Measurements from ENCODE around the gene PAGR1. TPM values are rescaled to one million over a fixed set of nuclear protein-coding genes. Genes with fewer than 3 reads are reported as not detected.

PAGR1 gene
- total and polyA plus RNA-seq, 2 of the 4 experiments (the other 2 are of a cell fraction), result 10.6 to 22.1 TPM

GRCh38 chr16:29821643-29822115, 5.7 kb downstream of the PAGR1 start:
- Histone ChIP-seq H4K20me1 (ENCODE audit: insufficient read depth, low read length) (peaks cover 12% of the 10 kb centered on the region), H2BK20ac (ENCODE audit: low read depth, low read length) (peak overlapping the region; percentile 65; the same call in 1 of the 2 replicates), H2BK120ac (ENCODE audit: low read depth, low read length) (peak overlapping the region; percentile 76), H3K79me1 (ENCODE audit: low read depth in 1 of 2, low read length in 2 of 2) (peaks cover 25 to 70% of the 10 kb centered on the region in 2 experiments; a peak in 3 of 4 replicates), H3K27ac (ENCODE audit: insufficient read depth, low read length) (peak overlapping the region; percentile 88), H2BK5ac (ENCODE audit: low read depth, low read length, poor library complexity, severe bottlenecking) (peak overlapping the region; percentile 86), H4K91ac (ENCODE audit: insufficient read depth, low read depth, low read length) (peak overlapping the region; percentile 92), H4K5ac (ENCODE audit: low read depth, low read length) (peak overlapping the region; percentile 88), H2AK9ac (replicated peaks; ENCODE audit: low read depth, low read length, poor library complexity) (peak overlapping the region; percentile 100), H2BK15ac (ENCODE audit: low read depth, low read length) (peak overlapping the region; percentile 52; the same call in 2 of the 3 replicates), H4K8ac (ENCODE audit: low read depth in 2 of 2, low read length in 2 of 2) (peak overlapping the region; percentile 68 to 95), H3K9ac (ENCODE audit: low read depth, low read length) (peak overlapping the region; percentile 88), H3K4me3 (ENCODE audit: insufficient read depth, low read depth, low read length) (peak overlapping the region; percentile 85), H3K9me1 (ENCODE audit: insufficient read depth, low read length) (peaks cover 21% of the 10 kb centered on the region), H3K4me1 (ENCODE audit: control insufficient read depth, insufficient read depth, low read length) (peaks cover 31% of the 10 kb centered on the region), H3K14ac (replicated peaks; ENCODE audit: low read depth, low read length) (peak overlapping the region; percentile 99), H3K4me2 (ENCODE audit: low read depth, low read length) (peak overlapping the region; percentile 90), H3K4ac (ENCODE audit: low read depth, low read length) (peak overlapping the region; percentile 93), H2AK5ac (ENCODE audit: low read depth, low read length) (peak overlapping the region; percentile 97), H3K23ac (ENCODE audit: low read depth, low read length) (peak overlapping the region; percentile 94), H3K36me3 (ENCODE audit: control insufficient read depth, insufficient read depth, low read length) (peaks cover 6% of the 10 kb centered on the region), H2AFZ (replicated peaks; ENCODE audit: low read length, poor library complexity) (no peak overlapping the region), H3K56ac (ENCODE audit: extremely low read depth, insufficient read depth, low read length) (peak overlapping the region; percentile 94), H3K9me3 (ENCODE audit: control insufficient read depth, insufficient read depth, low read length) (no peaks in the 10 kb centered on the region), H3K18ac (ENCODE audit: low read depth, low read length) (peak overlapping the region; percentile 57), H3K27me3 (ENCODE audit: control insufficient read depth, insufficient read depth, low read length) (no peaks in the 10 kb centered on the region)
- WGBS, 2 experiments (ENCODE audit: extremely low coverage in 2 of 2, insufficient read length in 1 of 2), result no CpG with 5 or more reads among the region's 7 CpGs
- ChIA-PET CTCF (interaction anchor here (0.6 to 1.8 kb wide), 2 partner anchors 27 to 594 kb away, joined by 3 to 7 read pairs; no protein-coding TSS in a partner anchor), POLR2A (ENCODE audit: unreplicated experiment) (interaction anchor here (0.6 kb wide), 1 partner anchor 8 kb away, joined by 4 read pairs; no protein-coding TSS in a partner anchor)
- TF ChIP-seq FOS (IDR thresholded peaks at IDR 0.05; ENCODE audit: low read depth, low read length) (0 out of 2 replicates have a peak, but pooled peaks have one; percentile 34), POLR2A (IDR thresholded peaks at IDR 0.05; ENCODE audit: low read depth, low read length) (no peak)
- no TSS peak for BruUV-seq (replicated peaks)
- dilution Hi-C loops (cut with HindIII; ENCODE audit: low sequenced_read_pairs, unreplicated experiment), result no loop called here
- intact Hi-C loops (cut with micrococcal nuclease), result loop anchor here (5.0 kb wide), 1 partner anchor 41 kb away; the partner anchor contains the start of gene CDIPT
- in situ Hi-C loops (cut with MboI; ENCODE audit: low sequenced_read_pairs), result no loop called here
- ATAC-seq (ENCODE audit: low read depth) (peak; percentile 22), DNase-seq (peak; percentile 79)
